ENCODE data around the gene MST1.
"Not testable (repeated sequence)": the region's sequence is repeated elsewhere in the genome, so short reads cannot be mapped to it uniquely, and the experiment has no call there.

DNA sequence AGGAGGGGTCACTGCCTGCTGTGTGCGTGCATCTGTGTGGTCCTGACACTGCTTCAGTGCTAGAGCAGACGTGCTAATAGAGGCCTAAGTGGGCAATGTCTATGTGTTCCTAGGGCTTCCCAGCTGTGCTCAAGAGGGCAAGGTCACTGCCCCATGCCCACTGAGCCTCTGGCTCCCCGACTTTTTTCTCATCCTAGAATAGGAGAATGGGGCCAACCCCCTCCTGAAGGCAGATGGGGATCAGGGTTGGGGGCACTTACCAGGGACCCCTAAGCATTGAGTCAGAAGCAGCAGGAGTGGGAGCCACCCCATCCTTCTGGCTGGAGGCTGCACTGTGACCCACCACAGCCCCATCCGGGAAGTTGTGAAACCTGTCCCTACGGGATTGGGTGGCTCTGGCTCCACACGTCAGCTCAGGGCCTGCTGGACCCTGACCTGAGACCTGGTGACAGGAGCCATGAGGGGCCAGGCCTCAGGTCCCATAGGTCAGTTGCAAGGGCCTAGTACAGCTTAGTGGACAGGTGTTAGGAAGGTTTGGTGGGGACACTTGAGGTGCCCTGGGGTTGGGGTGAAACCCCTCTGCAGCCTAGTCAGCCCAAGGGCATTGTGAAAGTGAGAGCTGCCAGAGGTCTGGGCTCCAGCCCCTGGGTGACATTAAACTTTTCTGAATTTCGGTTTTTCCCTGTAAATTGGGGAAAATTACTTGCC, 782 bp downstream of the MST1 start:
- TF ChIP-seq, protein P1, sequence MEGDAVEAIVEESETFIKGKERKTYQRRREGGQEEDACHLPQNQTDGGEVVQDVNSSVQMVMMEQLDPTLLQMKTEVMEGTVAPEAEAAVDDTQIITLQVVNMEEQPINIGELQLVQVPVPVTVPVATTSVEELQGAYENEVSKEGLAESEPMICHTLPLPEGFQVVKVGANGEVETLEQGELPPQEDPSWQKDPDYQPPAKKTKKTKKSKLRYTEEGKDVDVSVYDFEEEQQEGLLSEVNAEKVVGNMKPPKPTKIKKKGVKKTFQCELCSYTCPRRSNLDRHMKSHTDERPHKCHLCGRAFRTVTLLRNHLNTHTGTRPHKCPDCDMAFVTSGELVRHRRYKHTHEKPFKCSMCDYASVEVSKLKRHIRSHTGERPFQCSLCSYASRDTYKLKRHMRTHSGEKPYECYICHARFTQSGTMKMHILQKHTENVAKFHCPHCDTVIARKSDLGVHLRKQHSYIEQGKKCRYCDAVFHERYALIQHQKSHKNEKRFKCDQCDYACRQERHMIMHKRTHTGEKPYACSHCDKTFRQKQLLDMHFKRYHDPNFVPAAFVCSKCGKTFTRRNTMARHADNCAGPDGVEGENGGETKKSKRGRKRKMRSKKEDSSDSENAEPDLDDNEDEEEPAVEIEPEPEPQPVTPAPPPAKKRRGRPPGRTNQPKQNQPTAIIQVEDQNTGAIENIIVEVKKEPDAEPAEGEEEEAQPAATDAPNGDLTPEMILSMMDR (IDR thresholded peaks at IDR 0.05), result not testable (repeated sequence)
- not testable (repeated sequence) for TF ChIP-seq EZH2, EZH2phosphoT487 (IDR thresholded peaks at IDR 0.05)
